Measurements from ENCODE around the gene UIMC1.

DNA sequence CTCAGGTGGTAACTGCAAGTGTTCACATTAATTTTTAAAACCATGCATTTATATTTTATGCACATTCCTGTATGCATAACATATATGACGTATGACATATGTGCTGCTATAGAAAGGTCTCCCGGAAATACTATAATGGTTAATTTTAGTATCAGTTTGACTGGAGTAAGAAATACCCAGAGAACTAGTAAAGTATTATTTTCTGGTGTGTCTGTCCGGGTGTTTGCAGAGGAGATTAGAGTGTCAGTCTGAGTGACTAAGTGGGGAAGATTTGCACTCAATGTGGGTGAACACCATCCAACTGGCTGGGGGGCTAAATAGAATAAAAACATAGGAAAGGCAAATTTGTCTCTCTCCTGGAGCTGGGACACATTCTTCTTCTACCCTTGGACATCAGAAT, 26.9 kb downstream of the UIMC1 start:
- TF ChIP-seq, protein P1, sequence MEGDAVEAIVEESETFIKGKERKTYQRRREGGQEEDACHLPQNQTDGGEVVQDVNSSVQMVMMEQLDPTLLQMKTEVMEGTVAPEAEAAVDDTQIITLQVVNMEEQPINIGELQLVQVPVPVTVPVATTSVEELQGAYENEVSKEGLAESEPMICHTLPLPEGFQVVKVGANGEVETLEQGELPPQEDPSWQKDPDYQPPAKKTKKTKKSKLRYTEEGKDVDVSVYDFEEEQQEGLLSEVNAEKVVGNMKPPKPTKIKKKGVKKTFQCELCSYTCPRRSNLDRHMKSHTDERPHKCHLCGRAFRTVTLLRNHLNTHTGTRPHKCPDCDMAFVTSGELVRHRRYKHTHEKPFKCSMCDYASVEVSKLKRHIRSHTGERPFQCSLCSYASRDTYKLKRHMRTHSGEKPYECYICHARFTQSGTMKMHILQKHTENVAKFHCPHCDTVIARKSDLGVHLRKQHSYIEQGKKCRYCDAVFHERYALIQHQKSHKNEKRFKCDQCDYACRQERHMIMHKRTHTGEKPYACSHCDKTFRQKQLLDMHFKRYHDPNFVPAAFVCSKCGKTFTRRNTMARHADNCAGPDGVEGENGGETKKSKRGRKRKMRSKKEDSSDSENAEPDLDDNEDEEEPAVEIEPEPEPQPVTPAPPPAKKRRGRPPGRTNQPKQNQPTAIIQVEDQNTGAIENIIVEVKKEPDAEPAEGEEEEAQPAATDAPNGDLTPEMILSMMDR (conservative IDR thresholded peaks at IDR 0.05; ENCODE audit: low read depth, low read length) = no peak
- TF ChIP-seq EZH2 (IDR thresholded peaks at IDR 0.05; ENCODE audit: low read length, unreplicated experiment) = no peak

Measured in PC-3 (cell line).